Testis (tissue), 3 donors: ENCODE results near the gene NLRX1. TPM values are rescaled to one million over a fixed set of nuclear protein-coding genes. Genes with fewer than 3 reads are reported as not detected.
"Not testable (repeated sequence)": the region's sequence is repeated elsewhere in the genome, so short reads cannot be mapped to it uniquely, and the experiment has no call there.

Experiments
- DNase-seq: peaks from one replicate; pipeline ENCODE4 v3.0.0-alpha.2; 2019
- H3K27ac ChIP-seq, 2 donors: fragments of 200-600 bp; sonication (generic); one replicate each; pipeline ENCODE4 v1.5.1; 2019
- H3K27me3 ChIP-seq: fragments of 200-600 bp; sonication (generic); one replicate; pipeline ENCODE4 v1.5.1; 2019
- H3K36me3 ChIP-seq: fragments of 200-600 bp; sonication (generic); one replicate; pipeline ENCODE4 v1.5.1; 2017; ENCODE audit warnings: low read depth; ENCODE audit errors: missing control alignments
- H3K4me1 ChIP-seq: fragments of 200-600 bp; sonication (generic); one replicate; pipeline ENCODE4 v1.5.1; 2019
- H3K4me3 ChIP-seq, 2 donors: fragments of 200-600 bp; sonication (generic); one replicate each; pipeline ENCODE4 v1.5.1; 2017 to 2019
- H3K9me3 ChIP-seq: fragments of 200-600 bp; sonication (generic); one replicate; pipeline ENCODE4 v1.5.1; 2017
- POLR2A ChIP-seq: fragments of 450-650 bp; IDR thresholded peaks from one replicate; pipeline ENCODE4 v1.6.1; 2017; ENCODE audit warnings: antibody characterized with exemption, mild to moderate bottlenecking, moderate library complexity
- WGBS, 2 donors: methylation state at CpG; one replicate each; pipeline ENCODE4 v1.1.5; 2018; 5-methylcytosine and 5-hydroxymethylcytosine counted together
- intact Hi-C: fragments of 100-400 bp; cut with DNase I; formaldehyde crosslinking; loops from one replicate; pipeline ENCODE4 v1.15.1; 2023; ENCODE audit warnings: low total_unique reads
- polyA plus RNA-seq: library from polyadenylated mRNA; stranded (reverse); fragments of 350-450 nt; fragmentation: Illumina TruSeq; extraction: RNeasy Lipid Tissue Mini Kit (QIAGEN cat#74804); gene quantifications from one replicate; pipeline ENCODE4 v1.2.3, GENCODE V29; 2014; ENCODE audit warnings: low read depth, low replicate concordance; ENCODE audit not compliant: insufficient read depth
- total RNA-seq, 2 donors: library from RNA; depleted of rRNA; stranded (reverse); fragments of >200 nt; gene quantifications; one replicate each; pipeline ENCODE4 v1.2.3, GENCODE V29; 2016
- TF ChIP-seq, protein P1 (sequence below), 3 experiments: fragments of 450-650 bp in 2 of 3; fragments of 200-600 bp in 1 of 3; sonication (generic) in 1 of 3; IDR thresholded peaks; one replicate each; pipeline ENCODE4 v1.5.1; 2016 to 2019; ENCODE audit warnings: antibody characterized with exemption in 3 of 3, mild to moderate bottlenecking in 2 of 3, moderate library complexity in 1 of 3

Gene NLRX1
- total and polyA plus RNA-seq, 3 donors from 2014 or later: 9.4 to 21.4 (median 16.2) TPM

DNA sequence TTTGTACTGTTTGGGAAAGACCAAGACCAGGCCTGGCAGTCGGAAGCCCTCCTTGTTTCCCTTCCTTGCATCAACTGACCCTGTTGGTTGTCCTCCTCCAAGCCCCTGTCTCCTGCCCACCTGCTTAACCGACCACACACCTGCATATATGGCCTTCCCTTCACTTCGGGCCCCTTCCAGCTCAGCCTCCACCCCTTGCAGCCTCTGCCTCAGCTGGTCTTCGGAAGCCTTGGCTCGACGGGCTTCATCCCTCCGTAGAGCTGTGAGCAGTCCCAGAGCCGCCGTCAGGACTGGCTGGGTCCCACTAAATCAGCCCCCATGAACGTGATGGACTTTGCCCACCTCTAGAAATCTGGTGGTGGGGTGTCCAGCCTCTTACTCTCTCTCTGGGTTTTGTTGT, 25.1 kb downstream of the NLRX1 start:
- Histone ChIP-seq H3K27ac (no peak overlapping the region), H3K4me1 (no peaks in the 10 kb centered on the region), H3K27me3 (no peaks in the 10 kb centered on the region), H3K36me3 (no peaks in the 10 kb centered on the region), H3K4me3 (no peak overlapping the region), H3K9me3 (no peaks in the 10 kb centered on the region)
- intact Hi-C loops: no loop called here
- no peak for TF ChIP-seq POLR2A
- TF ChIP-seq, protein P1, sequence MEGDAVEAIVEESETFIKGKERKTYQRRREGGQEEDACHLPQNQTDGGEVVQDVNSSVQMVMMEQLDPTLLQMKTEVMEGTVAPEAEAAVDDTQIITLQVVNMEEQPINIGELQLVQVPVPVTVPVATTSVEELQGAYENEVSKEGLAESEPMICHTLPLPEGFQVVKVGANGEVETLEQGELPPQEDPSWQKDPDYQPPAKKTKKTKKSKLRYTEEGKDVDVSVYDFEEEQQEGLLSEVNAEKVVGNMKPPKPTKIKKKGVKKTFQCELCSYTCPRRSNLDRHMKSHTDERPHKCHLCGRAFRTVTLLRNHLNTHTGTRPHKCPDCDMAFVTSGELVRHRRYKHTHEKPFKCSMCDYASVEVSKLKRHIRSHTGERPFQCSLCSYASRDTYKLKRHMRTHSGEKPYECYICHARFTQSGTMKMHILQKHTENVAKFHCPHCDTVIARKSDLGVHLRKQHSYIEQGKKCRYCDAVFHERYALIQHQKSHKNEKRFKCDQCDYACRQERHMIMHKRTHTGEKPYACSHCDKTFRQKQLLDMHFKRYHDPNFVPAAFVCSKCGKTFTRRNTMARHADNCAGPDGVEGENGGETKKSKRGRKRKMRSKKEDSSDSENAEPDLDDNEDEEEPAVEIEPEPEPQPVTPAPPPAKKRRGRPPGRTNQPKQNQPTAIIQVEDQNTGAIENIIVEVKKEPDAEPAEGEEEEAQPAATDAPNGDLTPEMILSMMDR (IDR thresholded peaks at IDR 0.05): no peak
- DNase-seq: no peak
- WGBS, 2 donors: 90 to 93% methylated on average over 10 of the region's 10 CpGs

DNA sequence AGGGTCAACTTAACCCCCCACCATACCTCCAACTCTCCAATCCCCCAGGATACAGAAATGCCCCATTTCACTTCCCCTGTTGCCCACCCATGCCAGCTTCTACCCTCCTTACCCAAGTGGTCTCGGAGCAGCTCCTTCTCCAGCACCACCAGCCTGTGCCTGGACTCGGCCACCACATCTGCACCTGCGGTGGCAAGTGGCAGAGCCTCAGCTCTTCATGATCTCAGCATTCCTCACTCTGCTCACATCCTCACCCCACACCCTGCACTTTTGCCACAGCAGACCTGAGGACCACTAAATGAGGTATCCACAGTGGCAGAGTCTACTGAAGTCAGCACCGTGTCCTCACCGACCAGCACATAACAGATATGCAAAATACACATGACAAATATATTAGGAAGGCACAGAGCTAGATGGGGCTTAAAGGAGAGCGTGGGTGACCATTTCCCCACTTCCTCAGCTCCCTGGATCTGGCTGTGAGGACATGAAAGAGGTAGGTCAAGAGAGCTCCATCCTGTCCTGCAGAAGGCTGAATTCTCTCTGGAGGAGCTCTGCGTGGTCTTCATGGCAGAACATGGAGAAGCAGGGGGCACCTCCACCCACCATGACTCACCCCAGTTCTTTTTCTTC, 26.4 kb downstream of the NLRX1 start:
- intact Hi-C loops: no loop called here
- no peak overlapping the region for H3K27ac ChIP-seq

DNA sequence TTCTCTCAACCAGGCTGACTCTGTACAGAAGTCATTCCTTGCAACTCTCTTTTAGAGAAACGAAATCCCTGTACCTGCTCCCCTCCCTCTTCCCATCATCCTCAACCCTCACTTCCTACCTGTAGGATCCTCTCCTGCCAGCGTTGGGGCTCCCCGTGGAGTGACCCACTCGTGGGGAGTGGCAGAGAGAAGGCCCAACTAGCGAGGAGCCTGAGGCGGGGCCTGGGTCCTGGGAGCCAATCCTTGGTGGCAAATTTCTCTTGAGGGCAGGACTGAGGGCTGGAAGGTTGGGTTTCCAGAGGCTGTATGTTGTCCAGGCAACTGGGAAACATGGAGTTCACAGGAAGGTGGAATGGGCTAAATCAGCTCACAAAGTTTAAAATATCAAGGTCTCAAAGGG, 27.2 kb downstream of the NLRX1 start:
- Histone ChIP-seq H3K27ac (no peak overlapping the region), H3K27me3 (no peaks in the 10 kb centered on the region), H3K9me3 (no peaks in the 10 kb centered on the region), H3K4me3 (no peak overlapping the region), H3K36me3 (no peaks in the 10 kb centered on the region), H3K4me1 (no peaks in the 10 kb centered on the region)
- DNase-seq: no peak
- TF ChIP-seq POLR2A: no peak
- TF ChIP-seq, protein P1 (IDR thresholded peaks at IDR 0.05): no peak
- WGBS, 2 donors: 49% methylated on average over 6 of the region's 6 CpGs
- intact Hi-C loops: no loop called here

More for the DNA sequence above, 26.4 kb downstream of the NLRX1 start:
- H3K9me3 ChIP-seq: no peaks in the 10 kb centered on the region
- H3K36me3 ChIP-seq: no peaks in the 10 kb centered on the region
- no peak overlapping the region for H3K4me3 ChIP-seq
- H3K27me3 ChIP-seq: no peaks in the 10 kb centered on the region
- WGBS, 2 donors: 87 to 91% methylated on average over 7 of the region's 7 CpGs
- no peak for DNase-seq
- H3K4me1 ChIP-seq: no peaks in the 10 kb centered on the region
- TF ChIP-seq, protein P1 (IDR thresholded peaks at IDR 0.05): no peak
- no peak for TF ChIP-seq POLR2A

DNA sequence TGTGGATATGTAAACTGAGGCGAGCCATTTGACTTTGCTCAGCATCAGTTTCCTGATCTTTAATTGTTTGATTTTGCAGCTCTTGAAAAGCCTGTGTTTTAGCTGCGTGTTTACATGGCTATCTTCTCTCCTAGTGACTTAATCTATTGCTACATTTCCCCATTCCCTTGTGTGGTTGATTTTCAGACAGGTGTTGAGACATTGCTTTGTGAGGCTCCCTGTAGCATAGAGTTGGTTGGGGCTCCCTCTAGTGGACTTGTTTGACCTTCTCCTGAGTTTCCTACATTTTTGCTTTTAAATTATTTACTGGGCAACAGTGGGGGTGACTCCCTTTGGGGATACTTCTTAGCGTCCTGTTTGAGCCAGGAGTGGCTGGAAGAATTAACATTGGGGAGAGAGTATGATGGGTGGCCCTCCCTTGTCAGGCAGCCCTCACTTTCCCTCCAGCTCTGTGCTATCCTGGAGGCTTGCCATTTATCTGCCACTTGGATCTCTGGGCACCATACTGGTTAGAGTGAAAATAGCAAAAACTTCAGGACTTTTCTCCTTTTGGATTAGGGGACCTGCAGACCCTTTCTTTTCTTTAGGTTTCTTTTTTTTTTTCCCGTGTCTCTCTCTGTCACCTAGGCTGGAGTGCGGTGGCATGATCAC, 28.4 kb downstream of the NLRX1 start:
- no peaks in the 10 kb centered on the region for H3K9me3 ChIP-seq
- no peak for TF ChIP-seq POLR2A
- TF ChIP-seq, protein P1 (IDR thresholded peaks at IDR 0.05): peak; percentile 69 to 77 (median 73)
- intact Hi-C loops: no loop called here
- no peaks in the 10 kb centered on the region for H3K27me3 ChIP-seq
- no peak overlapping the region for H3K27ac ChIP-seq
- peak; percentile 74 for DNase-seq
- H3K4me1 ChIP-seq: no peaks in the 10 kb centered on the region
- no peak overlapping the region for H3K4me3 ChIP-seq
- H3K36me3 ChIP-seq: no peaks in the 10 kb centered on the region
- WGBS, 2 donors: 52 to 55% methylated on average over 5 of the region's 5 CpGs

DNA sequence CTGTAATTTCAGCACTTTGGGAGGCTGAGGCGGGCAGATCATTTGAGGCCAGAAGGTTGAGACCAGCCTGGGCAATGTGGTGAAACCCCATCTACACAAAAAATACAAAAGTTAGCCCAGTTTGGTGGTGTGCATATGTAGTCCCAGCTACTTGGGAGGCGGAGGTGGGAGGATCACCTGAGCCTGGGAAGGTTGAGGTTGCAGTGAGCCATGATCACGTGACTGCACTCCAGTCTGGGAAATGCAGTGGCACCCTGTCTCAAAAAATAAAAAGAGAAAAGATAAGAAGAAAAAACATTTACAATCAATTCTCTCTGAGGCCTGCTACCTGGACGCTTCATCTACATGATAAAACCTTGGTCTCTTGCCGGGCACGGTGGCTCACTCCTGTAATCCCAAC, 30.4 kb downstream of the NLRX1 start:
- H3K27me3 ChIP-seq: no peaks in the 10 kb centered on the region

DNA sequence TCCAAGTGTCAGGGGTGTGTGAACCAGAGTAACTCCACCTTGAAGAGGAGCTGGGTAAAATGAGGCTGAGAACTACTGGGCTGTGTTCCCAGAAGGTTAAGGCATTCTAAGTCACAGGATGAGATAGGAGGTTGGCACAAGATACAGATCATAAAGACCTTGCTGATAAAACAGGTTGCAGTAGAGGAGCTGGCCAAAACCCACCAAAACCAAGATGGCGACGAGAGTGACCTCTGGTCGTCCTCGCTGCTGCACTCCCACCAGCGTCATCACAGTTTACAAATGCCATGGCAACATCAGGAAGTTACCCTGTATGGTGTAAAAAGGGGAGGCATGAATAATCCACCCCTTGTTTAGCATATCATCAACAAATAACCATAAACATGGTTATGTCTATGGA, 32.7 kb downstream of the NLRX1 start:
- H3K36me3 ChIP-seq, H3K27me3 ChIP-seq, intact Hi-C loops, H3K4me3 ChIP-seq, H3K27ac ChIP-seq, H3K4me1 ChIP-seq, H3K9me3 ChIP-seq, DNase-seq: not testable (repeated sequence)
- WGBS, 2 donors: 83 to 90% methylated on average over 5 of the region's 5 CpGs

More for the DNA sequence above, 30.4 kb downstream of the NLRX1 start:
- TF ChIP-seq POLR2A: no peak
- TF ChIP-seq, protein P1 (IDR thresholded peaks at IDR 0.05): no peak
- no peaks in the 10 kb centered on the region for H3K36me3 ChIP-seq
- H3K27ac ChIP-seq: no peak overlapping the region
- 80 to 90% methylated on average over 6 of the region's 6 CpGs for WGBS, 2 donors
- no peaks in the 10 kb centered on the region for H3K9me3 ChIP-seq
- no peak for DNase-seq
- no peaks in the 10 kb centered on the region for H3K4me1 ChIP-seq
- intact Hi-C loops: no loop called here
- no peak overlapping the region for H3K4me3 ChIP-seq
